Brain microvascular endothelial cell (primary cell): ENCODE measurements around the gene SH3RF3.

Source experiments
- DNase-seq: peaks from one replicate; pipeline ENCODE4 v3.0.0-alpha.2; 2020
- H3K27ac ChIP-seq: fragments of 250-450 bp; sonication (Bioruptor Pico); 2 replicates; pipeline ENCODE4 v1.5.1; 2020; ENCODE audit warnings: mild to moderate bottlenecking, moderate library complexity
- H3K27me3 ChIP-seq: fragments of 250-450 bp; sonication (Bioruptor Pico); replicated peaks from 2 replicates; pipeline ENCODE4 v1.5.1; 2020; ENCODE audit warnings: mild to moderate bottlenecking
- H3K36me3 ChIP-seq: fragments of 250-450 bp; sonication (Bioruptor Pico); replicated peaks from 2 replicates; pipeline ENCODE4 v1.5.1; 2020; ENCODE audit warnings: mild to moderate bottlenecking
- H3K4me3 ChIP-seq: 2 replicates; pipeline ENCODE4 v1.5.1; 2011; ENCODE audit warnings: low read depth, mild to moderate bottlenecking, control low read depth, low read length, moderate library complexity
- CTCF ChIP-seq: IDR thresholded peaks from 2 replicates; pipeline ENCODE4 v1.5.1; 2011; ENCODE audit warnings: low read depth, mild to moderate bottlenecking, moderate library complexity, low read length, control low read depth, inconsistent platforms; ENCODE audit errors: missing control alignments
- in situ Hi-C: cut with HindIII; loops from 2 replicates; pipeline ENCODE4 v1.10.0; 2017; ENCODE audit warnings: low sequenced_read_pairs, low pct_ligation_motif_present

The SH3RF3 gene

GRCh38 chr2:109203246-109204011, 74.4 kb downstream of the SH3RF3 start:
- Histone ChIP-seq H3K27ac (no peak overlapping the region), H3K4me3 (no peak overlapping the region), H3K27me3 (peaks cover 5% of the 10 kb centered on the region), H3K36me3 (no peaks in the 10 kb centered on the region)
- in situ Hi-C loops: no loop called here
- TF ChIP-seq CTCF: no peak
- DNase-seq: no peak

- no peak overlapping the region for H3K4me3 ChIP-seq
- TF ChIP-seq CTCF: no peak
- in situ Hi-C loops: no loop called here
- H3K27ac ChIP-seq: no peak overlapping the region
- DNase-seq: no peak
- no peaks in the 10 kb centered on the region for H3K36me3 ChIP-seq
- peaks cover 5% of the 10 kb centered on the region for H3K27me3 ChIP-seq
These were observed 75.4 kb downstream of the SH3RF3 start for GRCh38 chr2:109204412-109204811.

- Histone ChIP-seq H3K36me3 (no peaks in the 10 kb centered on the region), H3K27me3 (peaks cover 5% of the 10 kb centered on the region), H3K4me3 (no peak overlapping the region), H3K27ac (no peak overlapping the region)
- no peak for TF ChIP-seq CTCF
- in situ Hi-C loops: no loop called here
- no peak for DNase-seq
These were observed 76.4 kb downstream of the SH3RF3 start for GRCh38 chr2:109205447-109205846.

GRCh38 chr2:109206569-109207146, 77.7 kb downstream of the SH3RF3 start:
- no peak for TF ChIP-seq CTCF

GRCh38 chr2:109207176-109207575, 78.2 kb downstream of the SH3RF3 start:
- no peak for DNase-seq
- TF ChIP-seq CTCF: no peak
- Histone ChIP-seq H3K36me3 (no peaks in the 10 kb centered on the region), H3K4me3 (no peak overlapping the region), H3K27me3 (peaks cover 8% of the 10 kb centered on the region), H3K27ac (no peak overlapping the region)
- in situ Hi-C loops: no loop called here

More at GRCh38 chr2:109206569-109207146, 77.7 kb downstream of the SH3RF3 start:
- Histone ChIP-seq H3K4me3 (no peak overlapping the region), H3K36me3 (no peaks in the 10 kb centered on the region), H3K27ac (no peak overlapping the region), H3K27me3 (peaks cover 5% of the 10 kb centered on the region)
- in situ Hi-C loops: no loop called here
- DNase-seq: no peak
